ENCODE data around the gene SAMD14.

The SAMD14 gene

DNA sequence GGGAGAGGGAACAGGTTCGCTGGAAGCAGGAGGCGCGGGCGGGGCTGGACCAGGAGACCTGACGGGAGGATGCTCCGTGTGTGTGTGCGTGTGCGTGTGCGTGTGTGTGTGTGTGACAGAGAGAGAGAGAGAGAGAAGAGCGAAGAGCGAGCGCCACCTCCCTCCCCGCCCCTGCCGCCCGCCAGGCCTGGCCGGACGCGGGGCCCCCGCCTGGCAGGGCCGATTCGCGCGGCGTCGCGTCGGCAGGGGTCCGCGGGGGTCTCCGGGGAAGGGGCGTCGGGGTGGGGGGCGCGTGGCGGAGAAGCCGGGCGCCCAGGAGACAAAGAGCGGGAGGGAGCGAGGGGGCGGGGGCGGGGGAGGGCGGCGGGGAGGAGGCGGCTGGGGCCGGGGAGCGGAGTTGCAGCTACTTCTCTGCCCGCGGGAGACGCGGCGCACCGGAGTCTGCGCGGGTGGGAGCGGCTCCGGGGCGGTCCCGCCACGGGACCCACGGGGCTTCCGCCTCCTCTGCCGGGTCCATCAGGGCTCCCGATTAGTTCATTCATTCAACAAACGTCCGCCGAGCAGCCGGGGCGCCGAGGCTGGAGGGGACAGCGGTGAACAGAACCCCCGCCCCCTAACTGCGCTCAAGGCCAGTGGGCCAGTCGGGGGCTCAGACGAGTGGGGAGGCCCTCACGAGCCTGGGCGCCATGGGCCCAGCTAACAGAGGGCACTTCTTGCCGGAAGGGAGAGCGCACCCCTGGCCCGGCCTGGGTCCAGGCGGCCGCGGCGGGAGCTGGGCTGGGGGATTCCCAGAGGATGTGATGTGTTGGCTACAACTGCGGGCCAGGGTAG, at the start of gene SAMD14:
Gene SAMD14, minus strand, starts transcription at position 433 of the 831 bp plus-strand sequence. CDS start 5,201 bp downstream, outside the sequence.
- no peak for DNase-seq (ENCODE audit: low read depth in 2 of 2)

GRCh38 chr17:50177983-50178834, 48.2 kb upstream of the SAMD14 start:
- peak; percentile 25 to 31 for DNase-seq (ENCODE audit: low read depth in 2 of 2)

- no peak for DNase-seq (ENCODE audit: low read depth in 2 of 2)
Measured at GRCh38 chr17:50177476-50177875, 47.5 kb upstream of the SAMD14 start.

- DNase-seq (ENCODE audit: low read depth in 2 of 2), result no peak
Measured at GRCh38 chr17:50176559-50177357, 46.8 kb upstream of the SAMD14 start.

DNA sequence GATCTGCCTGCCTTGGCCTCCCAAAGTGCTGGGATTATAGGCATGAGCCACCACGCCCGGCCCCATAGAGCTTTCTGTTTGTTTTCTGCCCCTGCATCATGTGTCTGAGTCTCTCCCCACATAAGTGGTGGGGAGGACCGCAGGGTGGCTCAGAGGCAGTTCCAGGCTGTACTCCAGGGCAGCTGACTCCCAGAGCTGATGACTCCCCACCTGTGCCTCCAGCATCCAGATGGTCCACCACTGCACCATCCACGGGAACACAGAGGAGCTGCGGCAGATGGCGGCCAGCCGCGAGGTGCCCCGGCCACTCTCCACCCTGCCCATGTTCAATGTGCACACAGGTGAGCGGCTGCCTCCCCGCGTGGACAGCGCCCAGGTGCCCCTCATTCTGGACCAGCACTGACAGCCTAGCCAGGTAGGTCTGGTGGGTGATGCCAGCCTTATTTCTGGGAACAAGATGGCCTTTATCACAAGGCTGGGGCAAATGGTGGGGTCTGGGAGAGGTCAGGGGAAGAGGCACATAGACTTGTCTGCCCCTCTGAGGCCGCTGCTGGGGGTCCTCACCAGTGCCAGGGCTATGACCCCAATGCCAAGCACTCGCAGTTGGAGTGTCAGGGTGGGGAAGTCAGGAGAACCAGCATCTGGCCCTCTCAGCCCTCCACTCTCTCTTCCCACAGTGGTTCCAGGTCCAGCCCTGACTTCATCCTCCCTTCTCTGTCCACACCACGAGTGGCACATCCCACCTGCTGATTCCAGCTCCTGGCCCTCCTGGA, 45.3 kb upstream of the SAMD14 start:
- DNase-seq (ENCODE audit: low read depth in 2 of 2), result no peak

DNA sequence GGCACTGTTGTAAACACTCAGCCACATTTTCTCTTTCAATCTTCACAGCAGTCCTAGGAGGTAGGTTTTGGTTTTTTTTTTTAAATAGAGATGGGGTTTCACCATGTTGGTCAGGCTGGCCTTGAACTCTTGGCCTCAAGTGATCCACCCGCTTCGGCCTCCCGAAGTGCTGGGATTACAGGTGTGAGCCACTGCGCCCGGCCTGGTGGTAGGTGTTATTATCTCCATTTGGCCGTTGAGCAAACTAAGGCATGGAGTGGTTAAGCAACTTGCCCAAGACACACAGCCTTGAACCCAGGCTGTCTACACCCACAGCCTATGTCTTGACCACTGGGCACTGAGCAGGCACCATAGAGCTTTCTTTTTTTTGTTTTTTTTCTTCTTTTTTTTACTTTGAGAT, 44.5 kb upstream of the SAMD14 start:
- DNase-seq (ENCODE audit: low read depth in 2 of 2), result no peak

DNA sequence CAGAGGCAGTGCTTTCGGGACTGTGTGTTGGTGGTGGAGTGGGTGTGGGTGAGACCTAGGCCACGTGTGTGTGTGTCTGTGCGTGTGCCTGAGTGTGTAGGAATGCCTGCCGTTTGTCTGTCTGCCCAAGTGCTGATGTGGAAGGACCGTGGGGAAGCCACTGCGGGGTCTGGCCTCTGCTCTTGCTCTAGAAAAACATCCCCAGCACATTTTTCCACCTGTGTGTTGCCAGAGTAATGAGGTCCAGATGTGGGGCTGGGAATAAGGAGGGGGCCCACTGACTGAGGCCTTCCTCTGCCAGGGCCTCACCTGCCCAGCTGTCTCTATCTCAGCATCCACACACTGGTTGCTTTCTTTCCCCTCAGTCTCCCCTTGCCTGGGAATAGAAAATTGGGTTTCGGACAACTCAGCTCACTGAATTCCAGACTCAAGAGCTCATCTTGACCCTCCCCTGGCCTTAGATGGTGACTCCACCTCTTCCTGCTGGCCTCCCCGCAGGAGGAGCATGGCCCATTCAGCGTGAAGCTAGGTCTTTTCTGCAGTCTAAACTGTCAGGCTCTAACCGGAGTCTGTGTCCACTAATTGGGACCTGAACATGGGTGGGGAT, 43.5 kb upstream of the SAMD14 start:
- no peak for DNase-seq (ENCODE audit: low read depth in 2 of 2)

DNA sequence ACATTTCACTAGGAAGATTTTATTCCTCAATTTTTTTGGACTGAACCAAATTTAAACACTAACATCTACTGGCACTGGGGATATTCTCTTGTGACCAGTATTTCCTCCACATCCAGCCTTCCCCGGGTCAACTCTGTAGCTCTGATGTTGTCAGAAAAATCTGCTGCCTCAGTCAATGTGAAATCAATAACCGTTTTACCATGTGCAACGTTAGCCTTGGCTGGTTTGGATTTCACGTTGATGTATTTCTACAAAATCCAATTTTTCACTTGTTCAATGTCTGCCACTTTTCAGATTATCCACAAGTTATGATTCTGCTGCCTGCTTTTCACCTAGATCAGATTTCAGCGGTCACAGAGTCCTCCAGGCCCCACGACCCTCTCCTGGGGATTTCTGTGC, 43.0 kb upstream of the SAMD14 start:
- no peak for DNase-seq (ENCODE audit: low read depth in 2 of 2)

GRCh38 chr17:50172130-50172529, 42.2 kb upstream of the SAMD14 start:
- DNase-seq (ENCODE audit: low read depth in 2 of 2), result no peak

DNA sequence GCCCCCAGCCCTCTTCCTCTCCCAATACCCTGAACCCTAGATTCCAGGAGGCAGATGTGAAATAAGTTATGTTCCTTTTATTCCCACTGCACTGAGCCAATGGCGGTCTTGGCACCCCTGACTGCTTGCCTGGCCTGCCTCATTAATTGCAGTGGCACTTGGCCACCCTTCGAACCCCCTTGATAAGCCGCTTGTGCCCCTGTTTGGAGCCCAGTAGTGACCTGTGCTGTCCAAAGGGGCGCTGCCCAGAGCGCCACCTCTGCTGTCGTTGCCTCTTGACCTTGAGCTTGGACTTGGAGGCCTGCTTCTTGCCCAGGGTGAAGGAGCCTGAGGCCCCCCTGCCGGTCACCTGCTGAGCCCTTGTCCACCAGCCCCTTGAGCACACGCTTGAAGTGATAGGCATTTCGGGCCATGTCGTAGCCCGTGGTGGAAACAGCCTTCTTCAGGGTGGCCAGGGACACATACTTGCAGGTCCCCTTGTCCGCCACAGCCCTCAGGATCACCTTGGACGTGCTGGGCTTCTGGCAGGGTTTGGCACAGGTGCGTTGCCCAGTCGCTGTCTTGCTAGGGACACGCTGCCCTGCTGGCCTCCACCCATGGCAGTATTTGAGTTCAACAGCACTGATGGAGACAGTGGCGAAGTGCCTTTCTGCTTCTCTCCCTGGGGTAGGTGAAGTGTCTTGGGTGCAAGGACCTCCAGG, 41.6 kb upstream of the SAMD14 start:
- no peak for DNase-seq (ENCODE audit: low read depth in 2 of 2)

DNA sequence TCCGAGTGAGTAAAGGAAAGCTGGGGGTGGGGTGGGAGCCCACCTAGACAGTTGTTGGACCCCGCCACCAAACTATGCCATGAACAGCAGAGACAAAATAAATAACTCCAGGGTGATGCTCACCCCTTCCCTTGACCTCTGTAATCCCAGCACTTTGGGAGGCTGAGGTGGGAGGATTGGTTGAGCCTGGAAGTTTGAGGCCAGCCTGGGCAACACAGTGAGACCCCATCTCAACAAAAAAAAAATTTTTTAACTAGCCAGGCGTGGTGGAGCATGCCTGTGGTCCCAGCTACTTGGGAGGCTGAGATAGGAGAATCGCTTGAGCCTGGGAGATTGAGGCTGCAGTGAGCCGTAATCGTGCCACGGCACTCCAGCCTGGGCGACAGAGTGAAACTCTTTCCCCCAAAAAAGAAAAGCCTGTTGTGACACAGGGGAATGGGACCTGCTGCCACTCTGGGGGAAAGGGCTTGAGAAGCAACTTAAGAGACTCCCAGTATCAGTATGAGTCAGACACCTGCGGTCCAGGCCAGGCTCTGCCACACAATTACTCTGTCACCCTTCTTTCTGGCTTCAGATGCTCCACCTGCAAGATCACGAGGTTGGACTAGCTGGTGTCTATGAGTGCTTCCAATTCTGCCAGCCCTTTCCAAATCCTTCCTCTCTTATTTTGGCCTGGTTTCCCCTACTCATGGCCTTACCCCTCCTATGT, 40.9 kb upstream of the SAMD14 start:
- DNase-seq (ENCODE audit: low read depth in 2 of 2), result no peak

DNA sequence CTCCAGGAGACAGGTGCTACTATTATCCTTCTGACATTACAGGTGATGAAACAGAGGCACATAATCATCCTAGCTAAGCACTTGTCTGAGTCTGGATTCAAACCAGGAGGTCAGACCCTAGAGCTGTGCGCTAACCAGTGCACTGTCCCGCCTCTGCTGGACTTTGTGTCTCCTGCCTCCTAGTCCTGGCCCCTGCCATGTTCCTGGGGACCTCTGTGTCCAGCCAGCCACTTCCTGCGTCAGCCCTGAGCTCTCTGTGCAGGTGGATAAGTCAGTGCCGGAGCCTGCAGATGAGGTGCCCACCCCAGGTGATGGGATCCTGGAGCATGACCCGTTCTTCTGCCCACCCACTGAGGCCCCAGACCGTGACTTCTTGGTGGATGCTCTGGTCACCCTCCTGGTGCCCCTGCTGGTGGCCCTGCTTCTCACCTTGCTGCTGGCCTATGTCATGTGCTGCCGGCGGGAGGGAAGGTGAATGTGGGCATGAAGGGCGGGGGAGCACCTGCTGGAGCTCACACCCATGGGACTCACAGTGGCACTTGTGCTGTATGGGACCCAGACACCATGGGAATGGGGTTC, 40.0 kb upstream of the SAMD14 start:
- DNase-seq (ENCODE audit: low read depth in 2 of 2), result no peak

- DNase-seq (ENCODE audit: low read depth in 2 of 2), result peak in 1 of 2 donors; percentile 51
Measured at GRCh38 chr17:50169121-50169764, 39.3 kb upstream of the SAMD14 start.

DNA sequence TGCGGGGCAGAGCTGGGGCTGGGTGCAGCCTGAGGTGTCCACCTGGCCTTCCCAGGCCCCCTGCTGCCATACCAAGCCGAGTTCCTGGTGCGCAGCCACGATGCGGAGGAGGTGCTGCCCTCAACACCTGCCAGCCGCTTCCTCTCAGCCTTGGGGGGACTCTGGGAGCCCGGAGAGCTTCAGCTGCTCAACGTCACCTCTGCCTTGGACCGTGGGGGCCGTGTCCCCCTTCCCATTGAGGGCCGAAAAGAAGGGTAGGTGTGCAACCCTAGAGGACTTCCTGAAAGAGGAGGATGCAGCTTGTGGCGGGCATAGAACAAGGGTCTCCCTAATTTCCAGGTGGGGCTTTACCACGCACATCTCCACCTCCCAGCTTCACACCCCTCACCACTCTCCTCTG, 38.4 kb upstream of the SAMD14 start:
- DNase-seq (ENCODE audit: low read depth in 2 of 2), result no peak

DNA sequence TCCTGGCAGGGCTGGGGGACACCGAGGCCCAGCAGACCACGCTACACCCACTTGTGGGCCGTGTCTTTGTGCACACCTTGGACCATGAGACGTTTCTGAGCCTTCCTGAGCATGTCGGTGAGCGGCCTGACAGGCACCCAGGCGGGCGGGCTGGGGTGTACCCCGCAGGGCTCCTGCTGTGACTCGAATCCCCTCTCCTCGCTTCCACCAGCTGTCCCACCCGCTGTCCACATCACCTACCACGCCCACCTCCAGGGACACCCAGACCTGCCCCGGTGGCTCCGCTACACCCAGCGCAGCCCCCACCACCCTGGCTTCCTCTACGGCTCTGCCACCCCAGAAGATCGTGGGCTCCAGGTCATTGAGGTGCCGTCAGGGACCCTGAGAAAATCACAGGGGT, 37.4 kb upstream of the SAMD14 start:
- no peak for DNase-seq (ENCODE audit: low read depth in 2 of 2)

DNA sequence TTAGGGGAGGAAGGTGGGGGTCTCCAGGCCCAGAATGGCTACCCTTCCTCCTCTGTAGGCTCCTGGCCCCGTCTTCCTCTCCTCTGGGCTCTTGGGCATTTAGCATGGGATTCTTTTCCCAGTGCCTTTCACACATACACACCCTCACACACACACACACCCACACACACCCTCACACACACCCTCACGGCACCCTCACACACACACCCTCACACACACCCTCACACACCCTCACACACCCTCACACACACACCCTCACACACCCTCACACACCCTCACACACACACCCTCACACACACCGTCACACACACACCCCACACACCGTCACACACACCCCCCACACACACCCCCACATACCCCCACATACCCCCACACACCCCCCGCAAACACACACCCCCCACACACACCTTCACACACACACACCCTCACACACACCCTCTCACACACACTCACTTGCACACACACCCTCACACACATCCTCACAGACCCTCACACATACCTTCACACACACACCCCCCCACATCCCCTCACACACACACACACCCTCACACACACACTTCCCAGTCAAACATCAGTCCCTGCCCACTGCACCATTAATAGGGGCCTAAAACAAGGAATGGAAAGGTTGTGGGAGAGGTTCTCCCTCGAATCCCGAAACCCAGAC, 36.7 kb upstream of the SAMD14 start:
- no peak for DNase-seq (ENCODE audit: low read depth in 2 of 2)

DNA sequence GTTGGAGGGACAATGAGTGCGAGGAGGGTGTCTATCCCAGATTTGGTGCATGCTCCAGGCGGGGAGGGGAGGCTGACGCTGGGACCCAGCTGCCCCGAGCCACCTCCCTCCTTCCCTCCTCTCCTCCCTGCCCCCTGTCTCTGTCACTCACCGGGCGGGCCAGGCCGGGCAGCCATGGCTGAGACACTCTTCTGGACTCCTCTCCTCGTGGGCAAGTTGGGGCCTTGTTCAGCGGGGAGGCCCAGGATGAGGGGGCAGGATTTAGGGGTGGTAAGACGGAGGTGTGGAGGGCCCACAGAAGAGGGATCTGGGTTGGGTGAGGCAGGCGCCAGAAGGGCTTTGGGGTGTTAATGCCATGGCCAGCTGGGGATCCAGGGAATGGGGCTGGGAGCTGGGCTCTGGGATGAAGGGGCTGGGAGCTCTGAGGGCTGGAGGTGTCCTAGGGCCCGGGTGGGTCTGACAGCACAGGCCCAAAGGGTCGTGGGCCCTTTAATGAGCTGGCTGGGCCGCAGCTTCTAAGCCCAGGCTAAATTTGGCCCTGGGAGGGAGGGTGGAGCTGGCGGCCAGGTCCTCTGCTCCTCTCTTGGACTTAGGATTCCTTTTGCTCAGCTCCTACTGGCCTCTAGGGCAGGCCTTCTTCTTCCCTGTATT, 36.0 kb upstream of the SAMD14 start, which contains the start of gene SGCA:
Gene SGCA, plus strand, starts transcription at position 139 of the 651 bp plus-strand sequence. Its CDS starts 36 bp downstream, at position 175.
- DNase-seq (ENCODE audit: low read depth in 2 of 2), result no peak

Measured in stimulated activated CD4-positive, alpha-beta T cell treated with anti-CD3 and anti-CD28 coated beads, Interleukin-15, amount 100 ng/mL, for 48 hours (primary cell).